H1 (cell line): Measurements from ENCODE around the gene PLOD1. TPM values are rescaled to one million over a fixed set of nuclear protein-coding genes. Genes with fewer than 3 reads are reported as not detected.
"Not testable (repeated sequence)": the region's sequence is repeated elsewhere in the genome, so short reads cannot be mapped to it uniquely, and the experiment has no call there.

Source experiments
- CTCF ChIA-PET: fragments of 300-600 bp; sonication (Branson Sonifier 250); formaldehyde crosslinking; loops from one replicate; lab custom pipeline; 2021; ENCODE audit not compliant: partially characterized antibody; lab: Charles Lee
- POLR2A ChIA-PET: fragments of 300-600 bp; sonication (Branson Sonifier 250); formaldehyde crosslinking; loops from one replicate; lab custom pipeline; 2021; ENCODE audit warnings: inconsistent platforms; ENCODE audit not compliant: partially characterized antibody; lab: Charles Lee
- DNase-seq, 2 experiments: peaks; one replicate each; pipeline versions ENCODE4 v3.0.0 to v3.0.0-alpha.2; 2010 to 2022; ENCODE audit warnings: low spot score in 2 of 2, low read depth in 1 of 2, mixed read lengths in 1 of 2
- FAIRE-seq: peaks from 2 replicates; lab custom pipeline; 2011; peaks lifted over from hg19 to GRCh38; lab: Jason Lieb, UNC
- H2AFZ ChIP-seq: 2 replicates; pipeline ENCODE4 v1.8.1; 2012; ENCODE audit warnings: low read length, inconsistent platforms
- H2AK5ac ChIP-seq: 2 replicates; pipeline ENCODE4 v1.6.1; 2013; ENCODE audit warnings: low read depth, low read length
- H2BK120ac ChIP-seq: replicated peaks from 2 replicates; pipeline ENCODE3; 2013; ENCODE audit warnings: low read depth, low read length, inconsistent platforms
- H2BK12ac ChIP-seq: 2 replicates; pipeline ENCODE4 v1.6.1; 2013; ENCODE audit warnings: low read depth, low read length
- H2BK15ac ChIP-seq: 2 replicates; pipeline ENCODE4 v1.6.1; 2013; ENCODE audit warnings: low read length
- H2BK20ac ChIP-seq: 2 replicates; pipeline ENCODE4 v1.6.1; 2013; ENCODE audit warnings: low read length
- H2BK5ac ChIP-seq: 2 replicates; pipeline ENCODE4 v1.6.1; 2013; ENCODE audit warnings: low read depth, low read length
- H3K14ac ChIP-seq: 2 replicates; pipeline ENCODE4 v1.6.1; 2013; ENCODE audit warnings: inconsistent platforms; ENCODE audit not compliant: insufficient read length
- H3K18ac ChIP-seq: 2 replicates; pipeline ENCODE4 v1.6.1; 2013; ENCODE audit warnings: low read length; ENCODE audit errors: extremely low read depth
- H3K23ac ChIP-seq: 2 replicates; pipeline ENCODE4 v1.6.1; 2013; ENCODE audit warnings: inconsistent platforms; ENCODE audit not compliant: insufficient read length
- H3K23me2 ChIP-seq: 2 replicates; pipeline ENCODE4 v1.6.1; 2013; ENCODE audit warnings: low read depth, low read length
- H3K27ac ChIP-seq: 2 replicates; pipeline ENCODE4 v1.6.1; 2011; ENCODE audit warnings: low read depth, low read length, inconsistent platforms
- H3K27me3 ChIP-seq, 4 experiments: replicated peaks in 1 of 4; 1 replicate in 1 of 4; 2 replicates in 3 of 4; pipeline versions ENCODE4 v1.6.1 to v1.8.1; 2011 to 2013; ENCODE audit warnings: low read length in 3 of 4, mild to moderate bottlenecking in 3 of 4, inconsistent platforms in 2 of 4, mixed read lengths in 2 of 4, moderate library complexity in 1 of 4; ENCODE audit not compliant: control insufficient read depth in 3 of 4, insufficient read depth in 3 of 4; ENCODE audit errors: extremely low read depth in 1 of 4
- H3K36me3 ChIP-seq, 4 experiments: 2 replicates each; pipeline versions ENCODE4 v1.6.1 to v1.8.1; 2011 to 2013; ENCODE audit warnings: mild to moderate bottlenecking in 4 of 4, low read length in 3 of 4, moderate library complexity in 2 of 4, control low read depth in 1 of 4, inconsistent platforms in 1 of 4; ENCODE audit not compliant: insufficient read depth in 4 of 4, control insufficient read depth in 2 of 4
- H3K4ac ChIP-seq: replicated peaks from 2 replicates; pipeline ENCODE3; 2013; ENCODE audit warnings: low read length, low read depth, mixed read lengths, inconsistent platforms; ENCODE audit not compliant: insufficient read length
- H3K4me1 ChIP-seq, 4 experiments: replicated peaks in 1 of 4; 1 replicate in 1 of 4; 2 replicates in 3 of 4; pipeline versions ENCODE4 v1.6.1 to v1.8.1; 2011 to 2013; ENCODE audit warnings: low read length in 3 of 4, inconsistent platforms in 2 of 4, mixed read lengths in 1 of 4; ENCODE audit not compliant: insufficient read depth in 4 of 4, control insufficient read depth in 3 of 4
- H3K4me2 ChIP-seq, 2 experiments: 2 replicates each; pipeline versions ENCODE4 v1.6.1 to v1.8.1; 2011 to 2013; ENCODE audit warnings: low read depth in 2 of 2, low read length in 2 of 2, control low read depth in 1 of 2, inconsistent platforms in 1 of 2, mild to moderate bottlenecking in 1 of 2; ENCODE audit not compliant: insufficient read depth in 1 of 2
- H3K4me3 ChIP-seq, 4 experiments: fragments of 200-600, 300-600 bp in 1 of 4; sonication (generic), shearing (Covaris generic), sonication (Bioruptor Twin) in 1 of 4; 2 replicates each; pipeline versions ENCODE4 v1.5.1 to v1.8.1; 2011 to 2016; ENCODE audit warnings: low read length in 4 of 4, low read depth in 3 of 4, control low read depth in 2 of 4, inconsistent platforms in 2 of 4, mild to moderate bottlenecking in 2 of 4, mixed read lengths in 1 of 4, moderate library complexity in 1 of 4; ENCODE audit not compliant: insufficient read depth in 2 of 4; ENCODE audit errors: extremely low read depth in 1 of 4
- H3K56ac ChIP-seq: replicated peaks from 2 replicates; pipeline ENCODE3; 2013; ENCODE audit warnings: low read depth, mild to moderate bottlenecking, mixed read lengths, low read length, inconsistent platforms; ENCODE audit not compliant: insufficient read length
- H3K79me1 ChIP-seq: 2 replicates; pipeline ENCODE4 v1.6.1; 2013; ENCODE audit warnings: low read depth, low read length, control low read depth
- H3K79me2 ChIP-seq, 2 experiments: 2 replicates each; pipeline versions ENCODE4 v1.6.1 to v1.8.1; 2012 to 2013; ENCODE audit warnings: low read length in 2 of 2, mild to moderate bottlenecking in 2 of 2, inconsistent platforms in 1 of 2; ENCODE audit not compliant: insufficient read depth in 2 of 2, control insufficient read depth in 1 of 2
- H3K9ac ChIP-seq, 4 experiments: replicated peaks in 1 of 4; 1 replicate in 1 of 4; 2 replicates in 3 of 4; pipeline versions ENCODE4 v1.6.1 to v1.8.1; 2011 to 2013; ENCODE audit warnings: low read depth in 3 of 4, low read length in 3 of 4, control low read depth in 2 of 4, mild to moderate bottlenecking in 2 of 4, moderate library complexity in 2 of 4, inconsistent platforms in 1 of 4; ENCODE audit errors: extremely low read depth in 1 of 4
- H3K9me3 ChIP-seq, 2 experiments: 2 replicates each; pipeline versions ENCODE4 v1.6.1 to v1.8.1; 2012 to 2013; ENCODE audit warnings: mild to moderate bottlenecking in 2 of 2, moderate library complexity in 2 of 2, control low read depth in 1 of 2, inconsistent platforms in 1 of 2, low read depth in 1 of 2, low read length in 1 of 2, mixed read lengths in 1 of 2; ENCODE audit not compliant: insufficient read depth in 2 of 2
- H4K20me1 ChIP-seq, 2 experiments: replicated peaks in 1 of 2; 2 replicates each; pipeline versions ENCODE3 to v1.8.1; 2011 to 2013; ENCODE audit warnings: inconsistent platforms in 2 of 2, low read length in 2 of 2, mild to moderate bottlenecking in 1 of 2; ENCODE audit not compliant: insufficient read depth in 2 of 2, control insufficient read depth in 1 of 2
- H4K5ac ChIP-seq: 2 replicates; pipeline ENCODE4 v1.6.1; 2013; ENCODE audit warnings: low read length, low read depth, mixed read lengths, inconsistent platforms; ENCODE audit not compliant: insufficient read length
- H4K8ac ChIP-seq: 2 replicates; pipeline ENCODE4 v1.8.0; 2013; ENCODE audit warnings: mild to moderate bottlenecking, moderate library complexity, low read length, inconsistent platforms; ENCODE audit not compliant: insufficient read depth; ENCODE audit errors: extremely low read depth
- H4K91ac ChIP-seq: replicated peaks from 2 replicates; pipeline ENCODE3; 2013; ENCODE audit warnings: low read length, mixed read lengths, inconsistent platforms; ENCODE audit not compliant: insufficient read length
- WGBS, 2 experiments: shearing (Covaris generic) in 1 of 2; methylation state at CpG; one replicate each; pipeline versions ENCODE4 v1.1.6 to v1.1.7; 2013 to 2015; ENCODE audit warnings: low lambda C conversion rate in 2 of 2, mixed read lengths in 2 of 2, inconsistent platforms in 1 of 2, low coverage in 1 of 2, missing lambda C conversion rate in 1 of 2; ENCODE audit not compliant: insufficient replicate concordance in 2 of 2, insufficient coverage in 1 of 2, insufficient read length in 1 of 2; ENCODE audit errors: extremely low coverage in 1 of 2, missing lambda C conversion rate in 1 of 2; 5-methylcytosine and 5-hydroxymethylcytosine counted together
- polyA plus RNA-seq, 7 experiments: library from polyadenylated mRNA; depleted of rRNA in 3 of 7; stranded (reverse) in 5 of 7; unstranded in 2 of 7; fragments of >200 nt in 5 of 7; fragments of 200-250 nt in 2 of 7; gene quantifications; 1 replicate in 5 of 7; 2 replicates in 1 of 7; 4 replicates in 1 of 7; pipeline versions ENCODE4 v1.2.1 to v1.2.3, GENCODE V29; 2011 to 2013; ENCODE audit warnings: missing spikeins in 2 of 7, mixed read lengths in 2 of 7
- total RNA-seq: library from RNA; stranded (reverse); fragmentation: NEBNext Ultra II Directional; extraction: Animal tissue kit (Norgen Biotek cat#: 25700); gene quantifications from 2 replicates; pipeline ENCODE4 v1.2.1, GENCODE V29; 2021

The PLOD1 gene
- total and polyA plus RNA-seq, 2 of the 8 experiments (the other 6 are each of a cell fraction or from before 2014, with no cell fraction given), result 44.9 to 51.8 TPM

DNA sequence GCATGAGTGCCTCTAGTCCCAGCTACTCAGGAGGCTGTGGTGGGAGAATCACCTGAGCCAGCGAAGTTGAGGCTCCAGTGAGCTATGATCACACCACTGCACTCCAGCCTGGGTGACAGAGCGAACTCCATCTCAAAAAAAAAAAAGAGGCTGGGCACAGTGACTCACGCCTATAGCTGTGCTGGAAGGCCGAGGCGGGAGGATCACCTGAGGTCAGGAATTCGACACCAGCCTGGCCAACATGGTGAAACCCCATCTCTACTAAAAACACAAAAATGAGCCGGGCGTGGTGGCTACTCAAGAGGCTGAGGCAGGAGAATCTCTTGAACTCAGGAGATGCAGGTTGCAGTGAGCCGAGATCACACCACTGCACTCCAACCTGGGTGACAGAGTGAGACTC is 33.1 kb upstream of the PLOD1 start:
- not testable (repeated sequence) for H3K79me2 ChIP-seq, H3K56ac ChIP-seq, FAIRE-seq, H3K9ac ChIP-seq, H3K4me2 ChIP-seq, H3K4me1 ChIP-seq, H3K27me3 ChIP-seq, H3K14ac ChIP-seq, H4K20me1 ChIP-seq, H2AK5ac ChIP-seq, H3K23ac ChIP-seq, H3K4me3 ChIP-seq, H3K4ac ChIP-seq, DNase-seq, H4K8ac ChIP-seq, H3K36me3 ChIP-seq, H3K79me1 ChIP-seq, H2BK15ac ChIP-seq, H2BK20ac ChIP-seq, H4K91ac ChIP-seq, H2BK12ac ChIP-seq, H3K18ac ChIP-seq, H2BK5ac ChIP-seq, H3K27ac ChIP-seq, H2BK120ac ChIP-seq, H2AFZ ChIP-seq, H3K23me2 ChIP-seq, H3K9me3 ChIP-seq, H4K5ac ChIP-seq
- WGBS, 2 experiments, result 77% methylated on average over 7 of the region's 9 CpGs; no CpG with 5 or more reads in 1 of the 2 experiments
- ChIA-PET CTCF (interaction anchor here (0.8 to 1.6 kb wide), 5 partner anchors 23 to 66 kb away, joined by 3 to 6 read pairs (median 3); no protein-coding TSS in a partner anchor), POLR2A (interaction anchor here (0.6 to 3.5 kb wide), 2 partner anchors 8 to 65 kb away, joined by 3 to 34 read pairs; no protein-coding TSS in a partner anchor)
